Measurements from ENCODE around the gene PABPC3. TPM values are rescaled to one million over a fixed set of nuclear protein-coding genes. Genes with fewer than 3 reads are reported as not detected.

The PABPC3 gene
- total RNA-seq, 1 donor from 2014 or later, result 0.07 TPM

GRCh38 chr13:25111585-25111956 lies 15.6 kb downstream of the PABPC3 start:
- no peak for DNase-seq (ENCODE audit: low read depth, low spot score)

- DNase-seq (ENCODE audit: low read depth, low spot score), result no peak
These were observed 16.8 kb downstream of the PABPC3 start for GRCh38 chr13:25112695-25113255.

- peak; percentile 10 for DNase-seq (ENCODE audit: low read depth, low spot score)
These were observed 18.3 kb downstream of the PABPC3 start for GRCh38 chr13:25114220-25114619.

- no peak for DNase-seq (ENCODE audit: low read depth, low spot score)
These were observed 20.1 kb downstream of the PABPC3 start for GRCh38 chr13:25116044-25116443.

- DNase-seq (ENCODE audit: low read depth, low spot score), result no peak
These were observed 21.4 kb downstream of the PABPC3 start for GRCh38 chr13:25117312-25117711.

- DNase-seq (ENCODE audit: low read depth, low spot score), result no peak
These were observed 22.5 kb downstream of the PABPC3 start for GRCh38 chr13:25118378-25118905.

GRCh38 chr13:25130944-25131343 lies 35.0 kb downstream of the PABPC3 start:
- no peak for DNase-seq (ENCODE audit: low read depth, low spot score)

GRCh38 chr13:25131881-25132420 lies 36.0 kb downstream of the PABPC3 start:
- DNase-seq (ENCODE audit: low read depth, low spot score), result no peak

- DNase-seq (ENCODE audit: low read depth, low spot score), result no peak
These were observed 36.9 kb downstream of the PABPC3 start for GRCh38 chr13:25132751-25133390.

- DNase-seq (ENCODE audit: low read depth, low spot score), result no peak
These were observed 40.0 kb downstream of the PABPC3 start for GRCh38 chr13:25135896-25136295.

- no peak for DNase-seq (ENCODE audit: low read depth, low spot score)
These were observed 41.2 kb downstream of the PABPC3 start for GRCh38 chr13:25136880-25137787.

GRCh38 chr13:25137788-25138115 lies 41.8 kb downstream of the PABPC3 start:
- DNase-seq (ENCODE audit: low read depth, low spot score), result no peak

GRCh38 chr13:25141042-25141441 lies 45.1 kb downstream of the PABPC3 start:
- no peak for DNase-seq (ENCODE audit: low read depth, low spot score)

- DNase-seq (ENCODE audit: low read depth, low spot score), result no peak
These were observed 47.8 kb downstream of the PABPC3 start for GRCh38 chr13:25143706-25144105.

GRCh38 chr13:25147638-25148401 lies 51.9 kb downstream of the PABPC3 start:
- DNase-seq (ENCODE audit: low read depth, low spot score), result no peak

GRCh38 chr13:25148402-25148771 lies 52.5 kb downstream of the PABPC3 start:
- no peak for DNase-seq (ENCODE audit: low read depth, low spot score)

Other genes with a start within 250 kb of the PABPC3 start
- gene AMER2, start 76.2 kb downstream of the PABPC3 start, total RNA-seq, result not detected in 2 replicates
- gene MTMR6, start 191.4 kb downstream of the PABPC3 start, total RNA-seq, result 29.3 and 29.6 TPM in 2 replicates
- 56.7 and 71.3 TPM in 2 replicates for gene NUP58, start 205.5 kb downstream of the PABPC3 start, total RNA-seq